AG10803 (cell line): Measurements from ENCODE around the gene NOXA1.
"Not testable (repeated sequence)": the region's sequence is repeated elsewhere in the genome, so short reads cannot be mapped to it uniquely, and the experiment has no call there.

Experiments
- DNase-seq: peaks from one replicate; pipeline ENCODE4 v3.0.0; 2010; ENCODE audit warnings: low read depth
- H3K4me3 ChIP-seq: 2 replicates; pipeline ENCODE4 v1.5.1; 2011; ENCODE audit warnings: mild to moderate bottlenecking, low read length, control low read depth
- TF ChIP-seq, protein P1 (sequence below): conservative IDR thresholded peaks from 2 replicates; pipeline ENCODE4 v1.5.1; 2011; ENCODE audit warnings: mild to moderate bottlenecking, low read length, control low read depth, inconsistent platforms

NOXA1 gene

DNA sequence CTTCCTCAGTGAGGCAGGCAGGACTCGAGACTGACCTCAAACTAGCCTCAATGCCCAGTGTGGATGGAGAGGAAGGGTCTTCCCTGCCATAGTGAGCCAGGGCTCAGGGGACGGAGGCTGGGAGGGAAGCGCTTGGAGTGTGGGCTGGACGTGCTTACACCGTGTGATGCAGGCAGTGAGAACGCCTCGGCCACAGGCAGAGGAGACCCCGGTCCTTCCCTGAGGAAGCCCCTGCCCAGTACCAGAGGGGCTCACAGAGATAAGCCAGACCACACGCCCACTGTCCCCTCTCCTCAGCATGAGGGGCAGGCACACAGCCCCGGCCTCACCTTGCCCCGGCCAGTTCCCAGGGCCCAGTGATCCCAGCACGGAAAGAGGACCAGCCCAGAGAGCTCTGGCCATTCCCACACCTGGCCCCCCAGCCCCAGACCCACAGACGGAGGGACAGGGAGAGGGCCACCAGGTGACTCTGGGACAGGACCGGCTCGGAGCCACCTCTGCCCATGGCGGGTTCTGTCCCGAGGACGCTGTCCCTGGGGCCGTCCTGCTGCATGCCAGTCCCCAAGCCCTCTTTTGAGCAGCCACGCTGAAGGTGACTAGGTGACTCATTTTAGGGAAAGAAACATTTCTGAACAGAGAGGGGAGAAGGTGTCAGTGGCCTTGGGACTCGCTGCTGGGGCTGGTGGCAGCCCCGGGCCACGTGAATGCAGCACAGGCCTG, 42.0 kb downstream of the NOXA1 start:
- DNase-seq = no peak
- H3K4me3 ChIP-seq = no peak overlapping the region
- TF ChIP-seq, protein P1, sequence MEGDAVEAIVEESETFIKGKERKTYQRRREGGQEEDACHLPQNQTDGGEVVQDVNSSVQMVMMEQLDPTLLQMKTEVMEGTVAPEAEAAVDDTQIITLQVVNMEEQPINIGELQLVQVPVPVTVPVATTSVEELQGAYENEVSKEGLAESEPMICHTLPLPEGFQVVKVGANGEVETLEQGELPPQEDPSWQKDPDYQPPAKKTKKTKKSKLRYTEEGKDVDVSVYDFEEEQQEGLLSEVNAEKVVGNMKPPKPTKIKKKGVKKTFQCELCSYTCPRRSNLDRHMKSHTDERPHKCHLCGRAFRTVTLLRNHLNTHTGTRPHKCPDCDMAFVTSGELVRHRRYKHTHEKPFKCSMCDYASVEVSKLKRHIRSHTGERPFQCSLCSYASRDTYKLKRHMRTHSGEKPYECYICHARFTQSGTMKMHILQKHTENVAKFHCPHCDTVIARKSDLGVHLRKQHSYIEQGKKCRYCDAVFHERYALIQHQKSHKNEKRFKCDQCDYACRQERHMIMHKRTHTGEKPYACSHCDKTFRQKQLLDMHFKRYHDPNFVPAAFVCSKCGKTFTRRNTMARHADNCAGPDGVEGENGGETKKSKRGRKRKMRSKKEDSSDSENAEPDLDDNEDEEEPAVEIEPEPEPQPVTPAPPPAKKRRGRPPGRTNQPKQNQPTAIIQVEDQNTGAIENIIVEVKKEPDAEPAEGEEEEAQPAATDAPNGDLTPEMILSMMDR = no peak

DNA sequence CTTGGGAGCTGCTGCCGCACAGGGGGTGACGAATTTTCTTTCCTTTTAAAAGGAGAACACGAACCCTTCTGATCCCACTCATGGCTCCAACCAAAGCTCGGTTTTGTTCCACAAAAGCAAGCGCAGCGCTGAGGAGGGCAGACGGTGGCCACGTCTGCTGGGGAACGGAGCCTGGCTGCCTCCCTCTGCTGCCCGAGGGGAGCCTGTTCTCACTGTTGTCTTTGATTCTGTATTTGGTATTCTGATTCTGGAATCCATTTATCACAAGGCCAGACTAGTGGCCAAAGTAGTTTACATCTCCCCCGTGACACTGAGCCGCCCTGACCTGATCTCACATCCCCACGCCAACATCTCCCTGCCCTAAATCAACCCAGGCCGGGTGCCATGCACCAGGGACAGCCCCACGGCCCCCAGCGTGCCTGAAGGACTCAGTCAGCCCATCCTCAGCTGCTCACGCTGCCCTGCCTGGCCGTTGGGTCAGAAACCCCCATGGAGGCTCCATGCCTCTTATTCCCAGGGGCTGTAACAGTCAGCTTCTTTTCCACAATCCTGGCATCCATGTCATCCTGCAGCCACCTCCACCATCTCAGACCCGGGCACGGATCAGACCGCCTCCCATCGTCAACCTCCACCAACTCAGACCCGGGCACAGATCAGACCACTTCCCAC, 42.7 kb downstream of the NOXA1 start:
- TF ChIP-seq, protein P1 = no peak
- no peak for DNase-seq
- no peak overlapping the region for H3K4me3 ChIP-seq

DNA sequence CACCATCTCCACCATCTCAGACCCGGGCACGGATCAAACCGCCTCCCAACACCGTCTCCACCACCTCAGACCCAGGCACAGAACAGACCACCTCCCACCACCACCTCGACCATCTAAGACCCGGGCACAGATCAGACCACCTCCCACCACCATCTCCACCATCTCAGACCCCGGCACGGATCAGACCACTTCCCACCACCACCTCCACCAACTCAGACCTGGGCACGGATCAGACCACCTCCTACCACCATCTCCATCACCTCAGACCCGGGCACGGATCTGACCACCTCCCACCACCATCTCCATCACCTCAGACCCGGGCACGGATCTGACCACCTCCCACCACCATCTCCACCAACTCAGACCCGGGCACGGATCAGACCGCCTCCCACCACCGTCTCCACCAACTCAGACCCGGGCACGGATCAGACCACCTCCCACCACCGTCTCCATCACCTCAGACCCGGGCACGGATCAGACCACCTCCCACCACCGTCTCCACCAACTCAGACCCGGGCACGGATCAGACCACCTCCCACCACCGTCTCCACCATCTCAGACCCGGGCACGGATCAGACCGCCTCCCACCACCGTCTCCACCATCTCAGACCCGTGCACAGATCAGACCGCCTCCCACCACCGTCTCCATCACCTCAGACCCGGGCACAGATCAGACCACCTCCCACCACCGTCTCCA, 43.3 kb downstream of the NOXA1 start:
- not testable (repeated sequence) for DNase-seq, H3K4me3 ChIP-seq

DNA sequence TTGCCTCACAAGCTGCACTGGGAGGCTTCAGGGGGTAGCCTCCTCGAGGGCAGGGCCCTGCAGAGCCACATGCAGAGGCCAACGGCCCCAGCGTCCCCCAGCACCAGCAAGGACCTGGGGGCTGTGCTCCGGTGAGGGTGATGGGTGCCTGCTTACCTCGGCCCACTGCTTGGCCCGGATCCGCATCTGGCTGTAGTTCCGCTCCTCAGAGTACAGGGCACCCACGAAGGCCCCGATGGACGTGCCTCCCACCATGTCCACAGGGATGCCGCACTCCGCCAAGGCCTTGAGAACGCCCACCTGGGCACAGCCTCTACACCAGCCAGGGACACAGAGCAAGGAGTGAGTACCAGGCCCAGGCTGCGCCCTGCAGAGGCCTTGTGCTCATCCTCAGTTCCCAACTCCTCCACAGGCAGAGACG, 44.0 kb downstream of the NOXA1 start:
- no peak for DNase-seq
- TF ChIP-seq, protein P1 = no peak
- no peak overlapping the region for H3K4me3 ChIP-seq

DNA sequence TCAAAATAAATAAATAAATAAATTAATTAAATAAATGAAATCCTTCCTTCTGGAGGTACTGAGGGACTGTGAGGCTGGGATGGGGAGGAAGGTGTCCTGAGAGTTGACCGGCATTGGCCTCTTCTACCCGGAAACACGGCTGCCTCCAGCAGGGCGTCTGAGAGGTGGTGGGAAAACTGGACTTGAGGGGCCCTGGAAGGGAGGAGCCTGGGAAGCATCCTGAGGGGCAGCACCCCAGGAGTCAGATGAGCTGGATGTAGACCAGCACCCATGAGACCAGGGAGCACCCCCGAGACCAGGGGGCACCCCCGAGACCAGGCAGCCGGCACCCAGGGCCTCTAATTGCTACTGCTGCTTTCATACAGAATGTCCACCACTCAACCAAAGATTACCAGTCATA, 44.7 kb downstream of the NOXA1 start:
- no peak for DNase-seq

DNA sequence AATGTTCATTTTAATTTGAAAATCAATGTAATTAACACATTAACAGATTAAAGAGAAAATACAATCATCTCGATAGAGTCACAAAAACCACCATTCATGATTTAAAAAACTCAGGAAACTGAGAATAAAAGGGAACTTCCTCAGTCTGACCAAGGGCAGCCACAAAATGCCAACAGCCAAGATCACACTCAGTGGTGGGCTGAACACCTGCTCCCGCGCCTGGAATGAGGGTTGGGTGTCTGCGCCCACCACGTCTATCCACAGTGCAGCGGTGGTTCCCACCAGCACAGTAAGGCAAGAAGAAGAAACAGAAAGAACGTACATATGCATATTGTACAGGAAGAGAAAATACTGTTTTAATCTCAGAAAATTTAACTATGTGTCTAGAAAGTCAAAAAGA, 47.6 kb downstream of the NOXA1 start:
- TF ChIP-seq, protein P1 = no peak
- no peak overlapping the region for H3K4me3 ChIP-seq
- DNase-seq = no peak

More for the DNA sequence above, 44.7 kb downstream of the NOXA1 start:
- H3K4me3 ChIP-seq = no peak overlapping the region
- TF ChIP-seq, protein P1 = no peak

DNA sequence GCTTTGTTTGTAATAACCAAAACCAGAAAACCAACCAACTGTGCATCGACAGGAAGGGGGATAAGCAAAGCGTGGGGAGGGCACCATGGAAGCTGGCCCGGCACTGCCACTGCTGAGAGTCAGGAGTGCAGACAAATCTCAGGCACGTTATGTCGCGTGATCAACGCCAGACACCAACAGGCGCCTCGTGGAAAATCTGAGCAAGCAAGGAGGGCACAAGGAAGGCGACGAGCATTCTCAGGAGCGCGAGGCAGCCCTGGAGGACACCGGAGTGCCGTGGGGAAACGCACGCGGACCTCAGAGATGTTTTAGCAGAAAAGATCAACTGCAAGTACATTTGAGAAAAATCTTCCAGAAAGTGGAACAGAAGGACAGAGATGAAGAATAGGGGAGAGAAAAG, 51.1 kb downstream of the NOXA1 start:
- no peak for DNase-seq
- TF ChIP-seq, protein P1 = no peak
- H3K4me3 ChIP-seq = no peak overlapping the region
